Activated CD8-positive, alpha-beta T cell treated with anti-CD3 and anti-CD28 coated beads for 36 hours (primary cell): ENCODE measurements around the gene TMEM151A. TPM values are rescaled to one million over a fixed set of nuclear protein-coding genes. Genes with fewer than 3 reads are reported as not detected.
A peak's percentile ranks its signal among the peaks of the same experiment; 100 is the strongest.

Experiments used
- ATAC-seq: fragments of 200-7000 bp; cut with Tn5 transposase; one replicate; pipeline ENCODE4 v1.10.0; 2021; ENCODE audit warnings: mild to moderate bottlenecking, moderate library complexity
- CTCF ChIA-PET: fragments of 350-600 bp; sonication (Branson Sonifier 250); formaldehyde crosslinking; loops from one replicate; lab custom pipeline; 2021; ENCODE audit warnings: antibody characterized with exemption; lab: Charles Lee
- POLR2A ChIA-PET: fragments of 350-600 bp; sonication (Branson Sonifier 250); formaldehyde crosslinking; loops from one replicate; lab custom pipeline; 2021; ENCODE audit warnings: antibody characterized with exemption; lab: Charles Lee
- DNase-seq: peaks from one replicate; pipeline ENCODE4 v3.0.0-alpha.2; 2020
- H3K27ac Mint-ChIP-seq: one replicate; pipeline ENCODE4 v1.8.0; 2021; ENCODE audit warnings: mild to moderate bottlenecking, mixed read lengths
- H3K27me3 Mint-ChIP-seq: one replicate; pipeline ENCODE4 v1.8.0; 2021; ENCODE audit warnings: mixed read lengths
- H3K36me3 Mint-ChIP-seq: one replicate; pipeline ENCODE4 v1.8.0; 2021; ENCODE audit warnings: low read depth, mixed read lengths
- H3K4me1 Mint-ChIP-seq: one replicate; pipeline ENCODE4 v1.8.0; 2021; ENCODE audit warnings: low read depth, mixed read lengths
- H3K4me3 Mint-ChIP-seq: one replicate; pipeline ENCODE4 v1.8.0; 2021; ENCODE audit warnings: mild to moderate bottlenecking, moderate library complexity, mixed read lengths
- H3K9me3 Mint-ChIP-seq: one replicate; pipeline ENCODE4 v1.8.0; 2021; ENCODE audit warnings: mixed read lengths
- intact Hi-C: fragments of 100-400 bp; cut with micrococcal nuclease; formaldehyde crosslinking; loops from one replicate; pipeline ENCODE4 v1.10.0; 2022
- total RNA-seq, 2 experiments: library from RNA; stranded (reverse); gene quantifications; one replicate each; pipeline ENCODE4 v1.2.3, GENCODE V29; 2021
- TF ChIP-seq, protein P1 (sequence below): fragments of 200-600 bp; IDR thresholded peaks from one replicate; pipeline ENCODE4 v1.8.0; 2022; ENCODE audit warnings: antibody characterized with exemption, mild to moderate bottlenecking

TMEM151A gene
- total RNA-seq, 2 experiments from 2014 or later, result not detected

DNA sequence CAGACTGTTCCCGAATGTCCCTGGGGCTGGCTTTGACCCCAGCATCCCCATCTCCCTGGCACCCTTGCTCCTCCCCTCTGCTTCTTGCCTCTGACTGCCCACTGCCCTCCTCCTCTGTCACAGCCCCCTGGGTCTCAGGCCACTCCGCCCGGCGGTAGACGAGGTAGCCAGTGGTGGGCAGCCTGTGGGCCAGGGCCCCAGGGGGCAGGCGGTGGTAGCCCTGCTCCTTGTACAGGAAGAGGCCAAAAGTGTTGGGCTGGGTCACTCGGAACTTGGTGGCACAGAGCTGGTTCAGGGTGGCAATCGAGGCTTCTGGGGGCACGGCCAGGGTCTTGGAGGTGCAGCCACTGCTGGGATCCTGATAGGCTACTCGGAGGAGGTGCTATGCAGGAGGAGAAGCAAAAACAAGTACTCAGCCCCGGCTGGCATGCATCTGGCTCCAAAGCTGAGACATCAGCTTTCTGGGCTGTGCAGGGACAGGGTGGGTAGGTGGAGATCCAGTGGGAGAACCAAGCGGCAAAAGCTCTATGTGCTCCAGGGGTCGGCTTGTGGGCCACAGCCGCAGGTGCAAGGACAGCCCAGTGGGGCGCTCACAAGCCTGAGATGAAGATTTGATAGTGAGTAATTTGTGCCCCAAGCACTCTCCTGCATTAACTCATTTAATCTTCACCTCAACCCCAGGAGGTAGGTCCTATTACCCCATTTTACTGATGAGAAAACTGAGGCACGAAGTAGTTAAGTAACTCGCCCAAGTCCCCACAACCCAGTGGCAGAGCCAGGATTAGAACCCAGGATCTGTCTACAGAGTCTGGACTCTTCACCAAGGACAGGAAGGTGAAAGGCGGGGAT lies 40.9 kb downstream of the TMEM151A start:
- DNase-seq, result no peak
- H3K27ac Mint-ChIP-seq, result no peak overlapping the region
- H3K9me3 Mint-ChIP-seq, result no peaks in the 10 kb centered on the region
- ChIA-PET POLR2A (interaction anchor here (1.0 to 4.7 kb wide), 4 partner anchors 13 to 17 kb away, joined by 3 to 38 read pairs (median 6); partner anchors contain the start of genes BRMS1 and CD248), CTCF (interaction anchor here (1.4 to 8.7 kb wide), 2 partner anchors 19 to 44 kb away, joined by 3 to 133 read pairs; partner anchors contain the start of genes CD248 and YIF1A)
- intact Hi-C loops, result no loop called here
- H3K36me3 Mint-ChIP-seq, result peaks cover 10% of the 10 kb centered on the region
- no peak overlapping the region for H3K4me3 Mint-ChIP-seq
- TF ChIP-seq, protein P1, sequence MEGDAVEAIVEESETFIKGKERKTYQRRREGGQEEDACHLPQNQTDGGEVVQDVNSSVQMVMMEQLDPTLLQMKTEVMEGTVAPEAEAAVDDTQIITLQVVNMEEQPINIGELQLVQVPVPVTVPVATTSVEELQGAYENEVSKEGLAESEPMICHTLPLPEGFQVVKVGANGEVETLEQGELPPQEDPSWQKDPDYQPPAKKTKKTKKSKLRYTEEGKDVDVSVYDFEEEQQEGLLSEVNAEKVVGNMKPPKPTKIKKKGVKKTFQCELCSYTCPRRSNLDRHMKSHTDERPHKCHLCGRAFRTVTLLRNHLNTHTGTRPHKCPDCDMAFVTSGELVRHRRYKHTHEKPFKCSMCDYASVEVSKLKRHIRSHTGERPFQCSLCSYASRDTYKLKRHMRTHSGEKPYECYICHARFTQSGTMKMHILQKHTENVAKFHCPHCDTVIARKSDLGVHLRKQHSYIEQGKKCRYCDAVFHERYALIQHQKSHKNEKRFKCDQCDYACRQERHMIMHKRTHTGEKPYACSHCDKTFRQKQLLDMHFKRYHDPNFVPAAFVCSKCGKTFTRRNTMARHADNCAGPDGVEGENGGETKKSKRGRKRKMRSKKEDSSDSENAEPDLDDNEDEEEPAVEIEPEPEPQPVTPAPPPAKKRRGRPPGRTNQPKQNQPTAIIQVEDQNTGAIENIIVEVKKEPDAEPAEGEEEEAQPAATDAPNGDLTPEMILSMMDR, result no peak
- H3K4me1 Mint-ChIP-seq, result peaks cover 35% of the 10 kb centered on the region
- H3K27me3 Mint-ChIP-seq, result no peaks in the 10 kb centered on the region
- no peak for ATAC-seq

DNA sequence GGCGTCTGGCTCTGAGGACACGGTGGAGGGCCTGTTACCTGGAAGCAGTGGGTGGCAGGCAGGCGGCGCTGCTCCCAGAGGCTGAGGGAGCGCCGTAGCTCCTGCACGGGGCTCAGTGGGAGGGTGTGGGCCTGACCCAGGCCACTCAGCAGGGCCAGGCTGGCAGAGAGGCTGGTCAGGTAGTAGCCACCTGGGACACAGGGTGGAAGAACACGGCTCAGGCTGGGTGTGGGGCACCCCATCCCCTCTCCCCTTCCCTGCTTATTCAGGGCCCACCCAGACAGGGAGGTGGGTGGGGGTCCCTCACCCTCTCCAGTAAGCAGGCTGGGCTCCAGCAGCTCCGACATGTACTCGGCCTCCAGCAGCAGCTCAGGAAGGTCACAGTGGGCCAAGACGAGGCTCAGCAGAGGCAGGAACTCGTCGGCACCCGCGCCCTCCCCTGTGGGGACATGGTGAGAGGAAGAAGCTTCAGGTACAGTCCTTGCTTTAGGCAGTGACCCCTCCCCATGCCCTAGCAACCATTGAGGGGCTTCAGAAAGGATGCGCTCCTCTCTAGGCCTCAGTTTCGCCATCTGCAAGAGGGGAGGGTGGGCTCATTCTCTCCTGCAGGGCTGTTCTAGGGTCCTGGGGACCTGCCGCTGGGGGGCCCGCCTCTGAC lies 41.7 kb downstream of the TMEM151A start:
- ChIA-PET POLR2A (interaction anchor here (1.5 to 4.7 kb wide), 3 partner anchors 12 to 18 kb away, joined by 3 to 38 read pairs (median 9); partner anchors contain the start of genes BRMS1 and CD248), CTCF (interaction anchor here (8.7 kb wide), 1 partner anchor 19 kb away, joined by 133 read pairs; the partner anchor contains the start of gene CD248)
- Mint-ChIP-seq H3K9me3 (no peaks in the 10 kb centered on the region), H3K36me3 (peaks cover 14% of the 10 kb centered on the region), H3K4me1 (peaks cover 33% of the 10 kb centered on the region), H3K27ac (no peak overlapping the region), H3K27me3 (no peaks in the 10 kb centered on the region), H3K4me3 (no peak overlapping the region)
- TF ChIP-seq, protein P1, result no peak
- no peak for ATAC-seq
- intact Hi-C loops, result no loop called here
- no peak for DNase-seq

DNA sequence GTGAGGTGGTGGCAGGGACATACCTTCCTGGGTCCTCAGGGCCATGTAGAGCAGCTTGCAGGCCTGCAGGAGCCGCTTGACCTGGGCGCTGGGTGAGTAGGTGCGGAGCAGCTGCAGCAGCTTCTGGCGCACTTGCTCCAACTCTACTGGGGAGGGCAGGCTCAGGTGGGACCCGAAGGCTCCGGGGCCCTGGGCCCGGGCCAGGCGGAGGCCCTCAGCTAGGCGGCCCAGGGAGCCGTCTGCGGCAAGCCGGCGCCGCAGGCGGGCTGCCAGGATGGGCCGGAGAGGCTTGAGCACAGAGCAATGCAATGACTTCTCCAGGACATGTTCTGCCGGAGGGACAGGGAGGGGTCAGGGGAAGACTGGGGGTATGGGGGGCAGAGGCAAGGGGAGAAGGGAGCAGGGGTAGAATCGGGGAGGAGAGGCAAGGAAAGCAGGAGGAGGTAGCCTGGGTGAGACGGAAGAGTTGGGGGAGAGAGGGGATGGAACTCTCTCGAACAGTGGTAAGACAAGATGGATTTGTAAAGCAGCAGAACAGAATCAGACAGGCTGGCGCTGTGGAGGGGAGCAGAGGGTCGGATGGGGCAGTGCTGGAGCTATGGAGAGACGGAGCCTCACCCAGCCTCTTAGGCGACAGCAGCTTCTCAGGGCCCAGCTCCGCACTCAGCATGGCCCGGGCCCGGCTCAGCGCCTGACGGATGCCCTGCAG lies 42.4 kb downstream of the TMEM151A start:
- H3K36me3 Mint-ChIP-seq, result peaks cover 21% of the 10 kb centered on the region
- no peak overlapping the region for H3K4me3 Mint-ChIP-seq
- no peaks in the 10 kb centered on the region for H3K27me3 Mint-ChIP-seq
- intact Hi-C loops, result no loop called here
- no peaks in the 10 kb centered on the region for H3K9me3 Mint-ChIP-seq
- TF ChIP-seq, protein P1, result no peak
- no peak overlapping the region for H3K27ac Mint-ChIP-seq
- POLR2A ChIA-PET, result interaction anchor here (1.4 to 4.7 kb wide), 3 partner anchors 11 to 45 kb away, joined by 3 to 38 read pairs (median 22); partner anchors contain the start of genes BRMS1, CD248 and YIF1A
- H3K4me1 Mint-ChIP-seq, result peaks cover 33% of the 10 kb centered on the region
- no peak for DNase-seq
- CTCF ChIA-PET, result interaction anchor here (0.7 to 8.7 kb wide), 4 partner anchors 20 to 87 kb away, joined by 3 to 133 read pairs (median 4); partner anchors contain the start of genes CD248 and NPAS4
- no peak for ATAC-seq

DNA sequence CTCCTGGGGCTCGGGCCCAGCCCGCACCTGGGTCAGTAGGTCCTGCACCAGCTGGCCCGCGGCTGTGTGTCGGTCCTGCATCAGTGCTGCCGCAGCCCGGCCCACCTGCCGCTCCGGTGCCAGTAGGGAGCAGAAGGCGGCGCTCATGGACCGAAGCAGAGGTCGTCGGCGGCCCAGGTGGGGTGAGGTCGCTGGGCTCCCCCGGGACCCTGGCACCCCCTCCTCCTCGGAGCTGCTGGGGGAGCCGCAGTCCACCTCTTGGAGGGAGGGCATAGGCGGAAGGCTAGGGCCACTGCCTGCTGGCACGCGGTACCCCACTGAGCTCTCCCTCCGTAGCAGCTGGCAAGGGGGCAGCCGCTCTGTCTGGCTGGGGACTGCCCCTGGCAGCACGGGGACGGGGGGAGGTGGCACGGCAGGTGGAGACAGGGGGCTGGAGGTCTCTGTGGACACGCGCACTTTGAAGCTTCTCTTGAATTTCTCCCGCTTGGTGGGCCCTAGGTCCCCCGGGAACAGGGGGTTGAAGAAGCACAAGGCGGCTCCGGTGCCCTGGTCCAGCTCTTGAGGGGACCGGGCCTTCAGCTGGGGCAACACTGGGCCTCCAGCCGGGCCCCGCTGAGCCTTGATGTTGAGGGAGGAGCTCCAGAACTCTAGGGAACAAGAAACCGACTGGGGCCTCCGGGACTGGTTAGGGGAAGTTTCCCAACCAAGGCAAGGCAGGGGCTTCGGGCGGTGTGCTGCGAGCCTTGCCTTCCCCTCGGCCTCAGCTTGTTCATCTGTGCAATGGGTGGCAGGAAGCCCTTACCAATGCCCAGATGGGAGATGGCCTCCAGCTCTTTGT lies 43.1 kb downstream of the TMEM151A start:
- Mint-ChIP-seq H3K27ac (peak overlapping the region; percentile 76), H3K4me3 (no peak overlapping the region)

More for the DNA sequence above, 43.1 kb downstream of the TMEM151A start:
- Mint-ChIP-seq H3K9me3 (no peaks in the 10 kb centered on the region), H3K4me1 (peaks cover 33% of the 10 kb centered on the region), H3K36me3 (peaks cover 23% of the 10 kb centered on the region), H3K27me3 (no peaks in the 10 kb centered on the region)
- intact Hi-C loops, result no loop called here
- no peak for ATAC-seq
- DNase-seq, result peak; percentile 25
- CTCF ChIA-PET, result interaction anchor here (0.7 to 8.7 kb wide), 8 partner anchors 9 to 112 kb away, joined by 3 to 133 read pairs (median 4); partner anchors contain the start of genes CD248 and NPAS4
- TF ChIP-seq, protein P1, result no peak
- POLR2A ChIA-PET, result interaction anchor here (1.4 to 4.7 kb wide), 6 partner anchors 8 to 46 kb away, joined by 3 to 38 read pairs (median 7); partner anchors contain the start of genes B4GAT1, BRMS1, CD248 and SLC29A2
